Activated naive CD8-positive, alpha-beta T cell treated with anti-CD3 and anti-CD28 coated beads, Interleukin-2, amount 50 U/mL, for 16 hours (primary cell): Measurements from ENCODE around the gene TBX10.
"Not testable (repeated sequence)": the region's sequence is repeated elsewhere in the genome, so short reads cannot be mapped to it uniquely, and the experiment has no call there.

Experiments
- DNase-seq: peaks from one replicate; pipeline ENCODE4 v3.0.0-alpha.2; 2020; ENCODE audit warnings: low read depth, low spot score

Gene TBX10

DNA sequence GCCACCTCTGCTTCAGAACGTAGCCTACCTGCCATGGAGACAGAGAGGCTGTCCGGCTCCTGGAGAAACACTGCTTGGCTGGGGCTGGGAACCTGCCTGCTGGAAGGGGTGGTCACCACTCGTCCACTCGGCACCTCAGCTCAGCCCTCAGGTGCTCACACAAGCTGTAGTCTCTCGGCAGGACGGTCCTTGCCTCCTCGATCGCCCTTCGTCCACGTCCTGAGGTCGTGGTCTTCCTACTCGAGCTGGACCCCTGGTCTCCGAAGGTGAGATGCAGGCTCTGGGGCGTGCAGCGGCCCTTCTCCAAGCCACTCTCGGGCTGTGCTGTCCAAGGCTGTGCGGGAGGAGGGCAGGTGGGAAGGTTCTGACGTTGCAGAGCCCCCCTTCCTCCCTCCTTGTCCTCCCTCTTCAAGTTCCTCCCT is at the start of gene TBX10:
TSS of gene TBX10 (minus strand) at position 326 of the 422 bp plus-strand sequence. CDS start at position 35, 291 bp downstream.
- DNase-seq = no peak

DNA sequence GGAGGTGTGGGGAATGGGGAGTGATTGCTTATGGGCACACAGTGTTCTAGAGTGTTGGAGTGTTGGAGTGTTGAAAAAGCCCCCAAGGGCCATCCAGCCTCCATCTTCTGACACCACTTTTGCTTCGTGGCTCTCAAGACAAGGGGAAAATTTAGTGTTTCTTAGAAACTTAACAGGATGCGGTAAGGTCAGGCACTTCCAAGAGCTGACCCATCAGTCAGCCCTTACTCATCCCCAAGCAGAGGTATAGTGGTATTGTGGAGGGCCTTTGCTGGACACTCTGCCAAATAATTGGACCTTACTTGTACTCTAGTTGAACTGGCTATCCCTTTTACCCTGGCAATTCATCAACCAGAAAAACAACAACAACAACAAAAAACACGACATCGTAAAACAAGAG is 49.6 kb upstream of the TBX10 start:
- no peak for DNase-seq

DNA sequence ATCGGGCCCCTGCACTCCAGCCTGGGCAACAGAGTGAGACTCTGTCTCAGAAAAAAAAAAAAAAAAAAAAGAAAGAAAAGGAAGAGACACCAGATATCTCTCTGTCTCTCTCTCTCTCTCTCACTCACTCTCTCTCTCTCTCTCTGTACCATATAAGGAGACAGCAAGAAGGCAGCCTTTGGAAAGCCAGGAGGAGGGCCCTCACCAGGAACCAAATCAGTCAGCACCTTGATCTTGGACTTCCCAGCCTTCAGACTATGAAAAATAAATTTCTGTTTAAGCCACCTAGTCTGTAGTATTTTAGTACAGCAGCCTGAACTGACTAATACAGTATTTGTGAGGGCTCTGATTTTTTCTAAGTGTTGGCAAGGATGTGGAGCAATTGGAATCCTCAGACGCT is 48.4 kb upstream of the TBX10 start:
- no peak for DNase-seq

DNA sequence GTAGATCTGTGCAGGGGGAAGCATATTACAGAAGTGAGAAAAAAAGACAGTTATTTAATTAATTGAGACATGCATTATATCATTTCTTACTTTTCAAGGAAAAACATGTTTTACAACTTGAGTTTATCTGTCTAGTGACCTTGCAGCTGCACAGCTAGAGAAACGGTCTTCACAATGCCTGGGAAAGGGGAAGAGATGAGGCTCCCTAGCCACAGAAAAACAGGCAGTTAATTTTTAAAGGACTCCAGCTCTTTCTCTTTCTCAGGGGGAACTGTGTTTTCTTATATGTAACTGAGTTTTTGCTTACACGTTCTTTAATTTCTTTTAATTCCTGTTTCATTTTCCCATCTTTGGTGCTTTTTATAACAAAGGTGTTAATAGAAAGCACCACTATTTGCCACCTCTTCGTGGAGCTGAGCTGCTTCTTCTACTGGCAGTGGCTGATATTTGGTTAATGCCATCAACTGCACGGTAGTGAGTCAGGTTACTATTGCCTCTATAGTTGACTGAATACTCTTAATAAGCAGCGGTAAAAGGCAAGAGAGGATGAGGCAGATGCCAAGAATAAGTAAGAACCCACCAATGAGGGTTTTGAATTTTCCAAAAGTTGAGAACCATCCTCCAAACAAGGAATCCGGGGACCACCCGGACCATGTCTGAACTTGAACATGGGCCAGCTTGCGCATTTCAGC is 46.2 kb upstream of the TBX10 start:
- DNase-seq = not testable (repeated sequence)

DNA sequence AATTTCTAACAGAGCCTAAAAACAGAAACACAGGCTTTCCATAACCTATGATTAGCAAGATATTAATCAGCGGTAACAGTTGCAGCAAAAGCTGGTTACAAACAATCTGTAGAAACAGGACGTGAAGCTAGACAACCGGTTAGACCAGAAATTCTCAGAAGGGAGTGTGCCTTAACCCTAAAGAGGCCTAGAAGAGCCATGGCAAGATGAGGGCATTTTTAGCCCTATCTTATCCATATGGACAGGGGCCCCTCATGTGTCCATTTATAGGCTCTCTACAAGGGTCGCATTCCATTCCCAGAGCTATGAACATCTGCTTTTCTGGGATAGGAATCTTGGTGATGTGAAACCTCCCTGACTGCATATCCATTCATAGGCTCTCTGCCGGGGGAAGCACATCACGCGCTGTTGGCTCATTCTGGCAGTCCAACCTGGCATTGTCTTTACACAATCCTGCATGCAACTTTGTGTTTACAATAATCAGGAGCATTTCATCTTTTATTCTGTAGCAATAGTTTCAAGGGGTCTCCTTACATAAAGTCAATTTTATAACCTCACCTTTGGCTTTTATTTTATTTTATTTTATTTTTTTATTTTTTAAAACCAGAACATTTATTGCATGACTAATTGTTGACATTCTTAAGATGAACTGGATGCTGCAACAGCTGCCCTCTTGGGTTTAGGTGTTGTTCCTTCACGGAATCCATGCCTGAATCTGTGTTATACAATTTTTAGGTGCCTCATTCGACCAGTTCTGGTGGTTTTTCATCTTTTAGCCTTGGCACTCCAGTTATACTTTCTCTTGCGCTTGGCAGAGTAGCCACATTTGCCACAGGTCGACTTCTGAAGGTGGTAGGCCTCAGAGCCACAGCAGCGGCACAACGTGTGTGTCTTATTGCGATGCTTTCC is 42.8 kb upstream of the TBX10 start:
- not testable (repeated sequence) for DNase-seq

DNA sequence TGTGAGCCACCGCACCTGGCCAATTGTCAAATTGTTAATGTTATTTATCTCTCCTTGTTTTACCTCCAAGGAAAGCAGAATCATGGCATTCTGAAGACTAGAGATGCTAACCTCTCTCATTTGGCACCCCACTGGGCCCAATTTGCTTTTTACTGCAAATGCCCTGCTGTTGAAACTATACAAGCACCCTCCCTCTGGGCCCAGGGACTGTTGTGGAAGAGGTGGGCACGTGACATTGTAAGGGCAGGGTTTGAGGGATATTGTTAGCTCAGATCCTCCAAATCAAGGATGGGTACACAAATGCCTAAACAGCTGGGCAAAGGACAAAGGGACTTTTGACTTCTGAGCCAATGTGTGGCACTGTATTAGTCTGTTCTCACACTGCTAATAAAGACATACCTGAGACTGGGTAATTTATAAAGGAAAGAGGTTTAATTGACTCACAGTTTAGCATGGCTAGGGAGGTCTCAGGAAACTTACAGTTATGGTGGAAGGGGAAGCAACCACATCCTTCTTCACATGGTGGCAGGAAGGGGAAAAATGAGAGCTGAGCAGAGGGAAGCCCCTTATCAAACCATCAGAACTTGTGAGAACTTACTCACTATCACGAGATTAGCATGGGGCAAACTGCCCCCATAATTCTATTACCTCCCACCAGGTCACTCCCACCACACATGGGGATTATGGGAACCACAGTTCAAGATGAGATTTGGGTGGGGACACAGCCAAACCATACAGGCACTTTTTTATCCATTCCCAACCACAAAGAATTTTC is 41.3 kb upstream of the TBX10 start:
- DNase-seq = no peak

DNA sequence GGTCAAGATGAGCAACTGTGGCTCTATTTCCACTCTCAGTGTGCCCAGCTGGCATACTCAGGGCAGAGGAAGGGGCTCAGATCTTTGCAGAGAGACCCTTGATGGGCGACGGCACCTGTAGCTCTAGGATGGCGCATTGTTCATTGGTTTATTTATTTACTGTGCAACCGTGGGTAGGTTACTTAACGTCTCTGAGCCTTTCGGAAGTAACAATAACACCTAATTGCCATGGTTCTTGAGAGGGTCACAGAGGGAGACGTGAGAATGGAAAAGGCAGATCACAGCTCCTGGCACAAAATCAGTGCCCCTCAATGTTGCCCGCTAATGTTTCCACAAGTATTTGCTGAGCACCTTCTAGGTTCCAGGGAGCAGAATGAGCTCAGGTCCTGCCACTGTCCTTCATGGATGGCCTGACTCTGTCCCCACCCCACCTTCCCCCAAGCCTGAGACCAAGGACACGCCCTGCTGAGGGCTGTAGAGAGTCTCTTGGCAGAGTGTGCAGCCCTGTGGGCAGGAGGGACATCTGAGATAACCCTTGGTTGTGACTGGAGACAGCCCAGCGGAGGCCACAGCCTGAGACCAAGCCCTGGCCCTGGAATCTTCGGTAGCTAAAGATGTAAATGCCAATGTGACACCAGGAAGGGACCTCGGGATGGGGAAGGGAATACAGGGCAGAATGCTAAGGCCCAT is 35.6 kb upstream of the TBX10 start:
- no peak for DNase-seq

DNA sequence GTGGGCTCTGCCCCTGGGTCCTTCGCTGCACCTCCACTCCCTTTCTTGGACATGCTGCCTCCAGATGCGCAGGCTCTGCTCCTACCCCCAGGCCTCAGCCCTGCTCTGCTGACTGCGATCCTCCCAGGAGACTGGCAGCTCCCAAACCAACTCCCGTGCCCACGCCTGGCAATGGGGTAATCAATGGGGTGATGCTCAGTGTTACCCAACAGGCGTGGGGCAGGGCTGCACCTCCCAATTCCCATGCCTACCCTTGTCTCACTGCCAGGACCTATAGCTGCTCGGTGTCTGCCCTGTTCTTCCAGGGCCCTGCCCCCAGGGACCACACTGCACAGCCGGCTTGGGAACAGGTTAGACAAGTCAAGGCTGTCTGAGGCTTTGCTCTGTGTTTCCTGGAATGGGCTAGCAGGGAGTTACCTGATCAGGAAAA is 34.9 kb upstream of the TBX10 start, which contains the start of gene ALDH3B2:
TSS of gene ALDH3B2 (minus strand) at position 182 of the 430 bp plus-strand sequence. CDS start 7,688 bp downstream, outside the sequence.
- no peak for DNase-seq

DNA sequence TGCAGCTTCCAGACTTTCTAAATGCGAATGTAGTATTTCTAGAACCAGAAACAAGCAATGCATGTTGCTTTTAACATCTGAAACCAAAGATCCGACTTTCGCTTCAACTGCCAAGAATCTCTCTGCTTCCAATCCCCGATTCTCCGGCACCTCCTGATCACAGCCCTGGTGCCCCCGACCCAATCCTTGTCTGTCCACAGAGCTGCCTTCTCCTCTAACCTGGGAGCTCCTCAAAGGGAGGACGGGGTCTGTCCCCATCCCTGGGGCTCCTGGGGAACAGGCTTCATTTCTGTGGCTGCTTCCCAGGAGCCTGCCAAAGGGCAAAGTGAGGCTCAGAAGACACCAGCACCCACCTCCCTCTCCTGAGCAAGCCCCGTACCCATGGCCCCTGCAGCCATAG is 34.3 kb upstream of the TBX10 start:
- no peak for DNase-seq

DNA sequence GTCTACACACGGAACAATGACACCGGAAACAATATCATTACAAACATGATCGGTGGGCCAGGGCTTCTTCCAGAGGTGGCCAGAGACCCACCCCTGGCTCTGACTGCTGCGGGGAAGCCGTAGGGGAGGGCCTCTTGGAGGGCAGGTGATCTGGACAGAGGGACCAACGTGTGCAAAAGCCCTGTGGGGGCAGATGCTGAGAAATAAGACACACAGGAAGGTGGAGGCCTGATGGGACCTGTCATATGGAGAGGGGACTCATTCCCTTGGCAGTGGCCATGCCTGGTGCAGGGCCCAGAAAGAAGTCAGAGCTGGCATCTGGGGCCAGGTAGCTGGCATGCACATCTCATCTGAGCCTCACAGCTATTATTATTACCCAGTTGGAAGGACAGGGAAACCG is 33.8 kb upstream of the TBX10 start:
- DNase-seq = no peak

DNA sequence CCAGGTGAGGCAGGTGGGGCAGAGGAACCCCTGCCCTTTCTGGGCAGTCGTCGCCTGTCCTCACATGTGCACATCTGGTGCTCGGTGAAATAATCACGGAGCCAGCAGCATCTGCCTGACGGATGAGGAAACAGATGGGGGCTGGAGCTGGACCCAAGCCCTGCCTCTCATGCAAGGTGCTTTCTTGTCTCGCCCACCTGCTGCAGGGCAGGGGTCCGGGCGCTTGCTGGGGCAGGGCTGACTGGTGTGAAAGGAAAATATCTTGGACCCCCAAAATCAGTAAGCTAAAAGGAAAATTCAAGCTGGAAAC is 31.6 kb upstream of the TBX10 start:
- DNase-seq = no peak

DNA sequence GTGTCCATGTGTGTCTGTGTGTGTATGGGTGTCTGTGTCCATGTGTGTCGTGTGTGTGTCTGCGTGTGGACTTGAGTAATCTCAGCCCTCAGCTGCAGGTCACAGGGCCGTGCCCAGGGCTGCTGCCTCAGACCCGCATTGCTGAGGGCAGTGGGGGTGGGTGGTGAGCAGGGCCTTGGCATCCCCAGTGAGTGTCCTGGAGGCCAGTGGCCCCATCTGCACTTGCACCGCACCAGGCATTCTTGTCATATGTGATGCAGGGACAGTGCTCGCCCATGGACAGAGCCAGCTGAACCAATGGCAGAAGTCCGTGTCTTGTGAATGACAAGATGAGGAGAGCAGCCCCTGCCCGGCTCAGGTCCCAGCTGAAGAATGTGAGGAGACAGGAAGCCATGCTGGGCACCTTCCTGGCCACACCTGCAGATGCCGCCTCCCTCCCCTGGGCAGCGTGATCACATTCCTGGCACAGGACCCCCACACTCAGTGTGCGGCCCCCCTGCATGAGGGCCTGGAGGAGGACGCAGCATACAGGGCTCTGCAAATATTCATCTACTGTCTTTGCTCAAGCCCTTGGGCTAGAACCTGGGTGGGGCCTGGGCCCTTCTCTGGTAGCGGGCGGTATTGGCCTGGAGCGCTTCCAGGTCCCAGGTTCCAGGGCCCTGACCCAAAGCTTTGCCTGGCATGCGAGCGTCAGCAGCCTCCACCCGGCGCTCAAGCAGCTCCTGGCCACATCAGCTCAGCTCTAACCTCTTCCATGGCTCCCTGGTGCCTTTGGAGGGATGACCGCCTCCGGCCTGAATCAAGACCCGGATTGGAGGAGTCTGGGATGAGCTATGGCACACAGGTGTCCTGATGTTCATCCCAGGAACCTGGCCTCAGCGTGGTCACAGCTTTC is 31.0 kb upstream of the TBX10 start:
- DNase-seq = no peak

DNA sequence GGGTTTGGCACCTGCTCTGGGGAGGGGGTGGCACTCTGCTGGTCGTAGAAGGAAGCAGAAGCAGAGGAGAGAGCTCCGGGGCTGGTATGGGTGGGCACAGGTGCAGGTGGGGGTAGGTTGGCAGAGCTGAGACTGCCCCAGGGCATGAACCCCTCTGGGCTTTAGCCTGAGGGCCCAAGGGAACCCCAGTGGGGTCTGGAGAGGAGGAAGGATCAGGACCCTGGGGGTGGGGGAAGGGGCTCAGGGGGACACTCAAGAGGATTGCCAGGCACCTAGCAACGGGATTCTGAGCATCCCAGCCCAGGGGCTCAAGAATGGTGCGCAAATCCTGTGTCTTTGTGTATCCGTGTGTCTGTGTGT is 28.6 kb upstream of the TBX10 start:
- no peak for DNase-seq

DNA sequence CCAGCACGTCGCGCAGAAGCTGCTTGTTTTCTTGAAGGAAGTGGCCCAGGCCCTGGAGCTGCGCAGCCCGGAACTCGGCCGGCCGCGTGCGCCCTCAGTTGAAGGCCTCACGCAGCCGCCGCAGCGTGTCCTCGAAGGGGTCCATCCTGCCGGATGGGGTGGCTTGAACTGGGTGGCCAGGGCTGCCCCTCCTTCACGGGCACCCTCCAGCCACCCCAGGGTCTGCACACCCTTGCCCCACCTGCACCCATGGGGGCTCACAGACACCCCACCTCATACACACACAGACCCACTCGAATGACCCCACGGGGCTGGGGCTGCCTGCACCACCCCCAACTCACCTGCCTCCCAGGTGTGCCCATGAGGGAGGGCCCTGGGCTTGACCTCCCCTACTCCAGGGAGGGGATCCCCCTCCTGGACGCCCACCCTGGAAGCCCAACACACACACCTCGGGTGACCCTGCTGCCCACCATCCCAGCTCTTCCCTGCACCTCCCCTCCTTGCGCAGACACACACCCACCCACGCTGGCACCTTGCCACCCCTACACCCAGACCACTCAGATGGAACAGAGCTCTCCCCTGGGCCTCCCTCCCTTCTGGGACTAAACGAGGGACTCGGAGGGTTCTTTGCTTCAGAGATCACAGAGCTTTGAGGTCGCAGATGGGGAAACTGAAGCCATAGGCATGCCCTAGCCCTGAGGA is 28.1 kb upstream of the TBX10 start:
- no peak for DNase-seq

DNA sequence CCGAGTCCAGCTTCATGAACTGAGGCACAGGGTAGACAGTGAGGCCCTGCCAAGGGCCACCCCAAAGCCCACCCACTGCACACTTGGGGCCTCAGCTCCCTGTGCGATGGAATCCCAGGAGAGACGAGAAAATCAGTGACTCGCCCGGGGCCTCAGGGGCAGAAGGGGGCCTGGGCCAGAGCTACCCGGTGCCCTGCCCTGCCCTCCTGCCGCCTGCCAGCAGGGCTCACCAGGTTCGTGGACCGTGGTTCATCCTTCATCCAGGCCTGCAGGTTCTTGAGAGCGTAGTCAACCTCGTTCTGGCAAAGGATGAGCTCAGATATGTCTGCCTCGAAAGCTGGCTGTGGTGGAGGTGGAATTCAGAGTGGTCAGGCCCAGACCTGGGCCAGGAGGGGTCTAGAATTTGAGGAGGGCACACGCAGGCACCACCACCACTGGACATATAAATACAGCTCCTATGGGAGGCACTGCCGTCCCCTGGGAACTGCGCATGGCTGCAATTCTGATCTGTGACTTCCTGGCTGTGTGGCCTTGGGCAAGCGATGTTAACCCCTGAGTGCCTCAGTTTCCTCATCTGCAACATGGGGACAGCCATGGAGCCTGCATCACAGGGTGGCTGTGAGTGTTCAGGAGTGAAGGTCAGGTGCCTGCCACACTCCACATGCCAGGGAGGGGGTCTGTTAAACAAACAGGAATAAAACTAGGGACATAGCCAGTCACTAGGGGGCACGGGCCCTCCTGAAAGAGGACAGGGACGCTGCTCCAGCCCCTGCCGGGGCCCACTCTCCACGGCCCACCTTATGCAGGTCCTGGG is 27.3 kb upstream of the TBX10 start:
- no peak for DNase-seq

DNA sequence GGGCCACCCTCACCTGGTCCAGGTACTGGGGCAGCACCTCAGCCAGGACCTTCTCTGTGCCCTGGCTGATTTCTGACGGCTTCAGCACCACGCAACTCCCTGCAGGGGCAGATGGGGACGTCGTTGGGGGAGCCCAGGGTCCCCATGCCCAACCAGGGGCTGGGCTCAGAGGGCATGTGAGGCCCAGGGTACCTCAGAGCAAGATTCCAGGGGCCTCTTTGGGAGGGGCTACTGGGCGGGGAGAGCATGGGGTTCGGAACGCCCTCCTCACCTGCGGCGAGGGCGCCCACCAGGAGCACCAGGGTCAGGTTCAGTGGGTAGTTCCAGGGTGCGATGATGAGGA is 26.7 kb upstream of the TBX10 start:
- no peak for DNase-seq

DNA sequence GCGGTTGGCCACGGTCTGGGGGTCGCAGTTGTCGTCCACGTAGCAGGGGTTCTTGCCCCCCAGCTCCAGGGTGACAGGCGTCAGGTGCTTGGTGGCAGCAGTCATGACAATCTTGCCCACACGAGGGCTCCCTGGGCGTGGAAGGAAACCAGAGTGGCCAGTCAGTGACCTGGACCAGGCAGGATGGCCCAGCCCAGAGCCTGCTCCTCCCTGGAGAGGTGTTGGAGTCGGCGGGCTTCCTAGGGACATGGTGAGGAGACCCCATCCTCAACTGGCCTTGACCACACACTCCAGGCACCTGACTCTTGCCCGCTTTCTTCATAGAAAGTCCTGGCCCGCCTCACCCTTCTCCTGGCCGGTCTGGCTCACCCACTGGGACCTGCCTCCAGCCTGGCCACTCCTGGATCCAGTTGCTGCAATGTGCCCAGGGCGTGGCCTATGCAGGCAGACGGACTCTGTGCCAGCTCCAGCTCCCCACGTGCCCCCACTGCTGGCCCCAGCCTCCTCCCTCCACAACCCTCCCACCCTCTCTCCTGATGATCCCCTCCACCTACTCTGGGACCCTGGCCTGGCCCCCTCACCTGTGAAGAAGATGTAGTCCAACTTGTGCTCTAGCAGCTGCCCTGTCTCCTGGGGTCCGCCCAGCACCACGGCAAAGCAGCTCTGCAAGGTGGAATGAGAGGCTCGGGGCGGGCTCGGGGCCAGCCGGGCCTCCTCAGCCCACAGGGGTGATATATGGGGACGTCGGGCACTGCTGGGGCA is 26.2 kb upstream of the TBX10 start:
- DNase-seq = no peak
